ENCODE measurements around the gene KRTAP5-9. TPM values are rescaled to one million over a fixed set of nuclear protein-coding genes. Genes with fewer than 3 reads are reported as not detected.

The KRTAP5-9 gene
- total RNA-seq (2022; extraction: Qiagen RNA extraction; ENCODE audit: low read depth), result not detected in 5 replicates

GRCh38 chr11:71548120-71548519, at the start of gene KRTAP5-9:
Gene KRTAP5-9, plus strand, starts transcription at chr11:71548420. Its CDS starts 238 bp downstream, at chr11:71548658.

GRCh38 chr11:71526796-71527575, 21.2 kb upstream of the KRTAP5-9 start, which contains the start of gene KRTAP5-7:
Gene KRTAP5-7, plus strand, starts transcription at chr11:71527267. Its CDS starts 34 bp downstream, at chr11:71527301.

GRCh38 chr11:71537977-71538665, 10.1 kb upstream of the KRTAP5-9 start, which contains the start of gene KRTAP5-8:
Gene KRTAP5-8, plus strand, starts transcription at chr11:71538025. Its CDS starts 31 bp downstream, at chr11:71538056.

GRCh38 chr11:71565263-71565662, 17.0 kb downstream of the KRTAP5-9 start, which contains the start of gene KRTAP5-10:
Gene KRTAP5-10, plus strand, starts transcription at chr11:71565563. Its CDS starts 25 bp downstream, at chr11:71565588.

GRCh38 chr11:71582309-71582895, 34.2 kb downstream of the KRTAP5-9 start, which contains the start of gene KRTAP5-11:
Gene KRTAP5-11, minus strand, starts transcription at chr11:71582875. Its CDS starts 38 bp downstream, at chr11:71582837.

Other genes starting within 250 kb of the KRTAP5-9 start
- 39.3 to 55.2 TPM (median 49.3 TPM) in 5 replicates for gene DHCR7, start 100.0 kb upstream of the KRTAP5-9 start, total RNA-seq (2022; extraction: Qiagen RNA extraction; ENCODE audit: low read depth)
- 35.2 to 54.0 TPM (median 48.7 TPM) in 5 replicates for gene NADSYN1, start 95.2 kb upstream of the KRTAP5-9 start, total RNA-seq (2022; extraction: Qiagen RNA extraction; ENCODE audit: low read depth)
- not detected in 5 replicates for gene KRTAP5-7, start 21.2 kb upstream of the KRTAP5-9 start, total RNA-seq (2022; extraction: Qiagen RNA extraction; ENCODE audit: low read depth)
- not detected in 5 replicates for gene KRTAP5-8, start 10.4 kb upstream of the KRTAP5-9 start, total RNA-seq (2022; extraction: Qiagen RNA extraction; ENCODE audit: low read depth)
- gene KRTAP5-10, start 17.1 kb downstream of the KRTAP5-9 start, total RNA-seq (2022; extraction: Qiagen RNA extraction; ENCODE audit: low read depth), result not detected in 5 replicates
- gene KRTAP5-11, start 34.5 kb downstream of the KRTAP5-9 start, total RNA-seq (2022; extraction: Qiagen RNA extraction; ENCODE audit: low read depth), result not detected in 5 replicates

Data from A549 treated with ZK216348 at 1 μM for 4 hours (cell line).